Skeletal muscle tissue (tissue), 4 donors: ENCODE results near the gene TUBB1. TPM values are rescaled to one million over a fixed set of nuclear protein-coding genes. Genes with fewer than 3 reads are reported as not detected.
A peak's percentile ranks its signal among the peaks of the same experiment; 100 is the strongest.

Source experiments
- H3K27ac ChIP-seq: one replicate; pipeline ENCODE4 v1.7.0; 2013; ENCODE audit warnings: mild to moderate bottlenecking, low read depth, low read length, inconsistent platforms
- H3K27me3 ChIP-seq, 3 donors: one replicate each; pipeline ENCODE4 v1.7.0; 2013; ENCODE audit warnings: low read length in 3 of 3; ENCODE audit not compliant: control insufficient read depth in 3 of 3, insufficient read depth in 3 of 3
- H3K36me3 ChIP-seq, 3 donors: one replicate each; pipeline ENCODE4 v1.7.0; 2013; ENCODE audit warnings: low read length in 3 of 3; ENCODE audit not compliant: control insufficient read depth in 3 of 3, insufficient read depth in 3 of 3
- H3K4me1 ChIP-seq, 3 donors: one replicate each; pipeline ENCODE4 v1.7.0; 2013; ENCODE audit warnings: low read length in 3 of 3, mild to moderate bottlenecking in 3 of 3; ENCODE audit not compliant: control insufficient read depth in 3 of 3, insufficient read depth in 3 of 3
- H3K4me3 ChIP-seq, 3 donors: one replicate each; pipeline ENCODE4 v1.7.0; 2013; ENCODE audit warnings: low read length in 3 of 3
- H3K9ac ChIP-seq, 3 donors: one replicate each; pipeline ENCODE4 v1.7.0; 2013; ENCODE audit warnings: low read length in 3 of 3, mild to moderate bottlenecking in 3 of 3, moderate library complexity in 2 of 3, low read depth in 1 of 3
- H3K9me3 ChIP-seq, 3 donors: one replicate each; pipeline ENCODE4 v1.7.0; 2013; ENCODE audit warnings: low read length in 3 of 3; ENCODE audit not compliant: control insufficient read depth in 3 of 3
- total RNA-seq: library from RNA; depleted of rRNA; stranded (reverse); fragments of >200 nt; gene quantifications from one replicate; pipeline ENCODE4 v1.2.3, GENCODE V29; 2014
- donor health status: Osteomylitis.

Gene TUBB1
- total RNA-seq, 1 donor from 2014 or later: 1.0 TPM

GRCh38 chr20:59026904-59027740, 7.9 kb downstream of the TUBB1 start:
- Histone ChIP-seq H3K4me3 (no peak overlapping the region), H3K9ac (no peak overlapping the region), H3K9me3 (no peaks in the 10 kb centered on the region), H3K4me1 (peaks cover 21 to 41% (median 34%) of the 10 kb centered on the region in 3 donors), H3K27me3 (no peaks in the 10 kb centered on the region), H3K36me3 (peaks cover 32 to 66% (median 54%) of the 10 kb centered on the region in 3 donors), H3K27ac (no peak overlapping the region)

- H3K36me3 ChIP-seq: peaks cover 29 to 62% (median 51%) of the 10 kb centered on the region in 3 donors
- no peak overlapping the region for H3K4me3 ChIP-seq
These were observed 8.6 kb downstream of the TUBB1 start for GRCh38 chr20:59027741-59028320.

GRCh38 chr20:59028812-59029211, 9.6 kb downstream of the TUBB1 start:
- H3K36me3 ChIP-seq: peaks cover 21 to 58% (median 41%) of the 10 kb centered on the region in 3 donors

More at GRCh38 chr20:59027741-59028320, 8.6 kb downstream of the TUBB1 start:
- H3K9ac ChIP-seq: no peak overlapping the region
- no peaks in the 10 kb centered on the region for H3K27me3 ChIP-seq
- no peaks in the 10 kb centered on the region for H3K9me3 ChIP-seq
- H3K27ac ChIP-seq: no peak overlapping the region
- peaks cover 23 to 41% (median 37%) of the 10 kb centered on the region in 3 donors for H3K4me1 ChIP-seq

GRCh38 chr20:59030911-59031563, 11.8 kb downstream of the TUBB1 start:
- H3K27me3 ChIP-seq: no peaks in the 10 kb centered on the region
- H3K36me3 ChIP-seq: peaks cover 18 to 54% (median 37%) of the 10 kb centered on the region in 3 donors
- H3K9me3 ChIP-seq: no peaks in the 10 kb centered on the region
- peak overlapping the region; percentile 84 to 90 (median 89) for H3K4me3 ChIP-seq
- no peak overlapping the region for H3K27ac ChIP-seq
- peak overlapping the region; percentile 81 to 89 (median 88) for H3K9ac ChIP-seq
- peaks cover 26 to 32% (median 29%) of the 10 kb centered on the region in 3 donors for H3K4me1 ChIP-seq

More at GRCh38 chr20:59028812-59029211, 9.6 kb downstream of the TUBB1 start:
- Histone ChIP-seq H3K4me3 (no peak overlapping the region), H3K9me3 (no peaks in the 10 kb centered on the region), H3K27ac (no peak overlapping the region), H3K9ac (no peak overlapping the region), H3K27me3 (no peaks in the 10 kb centered on the region), H3K4me1 (peaks cover 26 to 41% (median 38%) of the 10 kb centered on the region in 3 donors)

GRCh38 chr20:59031564-59032022, 12.4 kb downstream of the TUBB1 start:
- Histone ChIP-seq H3K27ac (peak overlapping the region; percentile 82), H3K27me3 (no peaks in the 10 kb centered on the region), H3K4me1 (peaks cover 26 to 32% (median 29%) of the 10 kb centered on the region in 3 donors), H3K9ac (peak overlapping the region; percentile 81 to 89 (median 88)), H3K9me3 (no peaks in the 10 kb centered on the region), H3K4me3 (peak overlapping the region; percentile 84 to 90 (median 89)), H3K36me3 (peaks cover 21 to 55% (median 42%) of the 10 kb centered on the region in 3 donors)

- peaks cover 24 to 58% (median 46%) of the 10 kb centered on the region in 3 donors for H3K36me3 ChIP-seq
- H3K27ac ChIP-seq: peak within 1 kb of the TSS; percentile 82
- H3K9me3 ChIP-seq: no peaks in the 10 kb centered on the region
- H3K4me1 ChIP-seq: peaks cover 26 to 32% (median 29%) of the 10 kb centered on the region in 3 donors
- no peaks in the 10 kb centered on the region for H3K27me3 ChIP-seq
- peak within 1 kb of the TSS; percentile 84 to 90 (median 89) for H3K4me3 ChIP-seq
- peak within 1 kb of the TSS; percentile 88 to 89 (median 88) for H3K9ac ChIP-seq
These were observed 12.9 kb downstream of the TUBB1 start, which contains the start of gene ATP5F1E for GRCh38 chr20:59032023-59032712. ATP5F1E (minus strand) TSS chr20:59032335; CDS start chr20:59032251, 84 bp downstream.

GRCh38 chr20:59032713-59033059, 13.5 kb downstream of the TUBB1 start:
- peaks cover 26 to 31% (median 26%) of the 10 kb centered on the region in 3 donors for H3K4me1 ChIP-seq
- peak overlapping the region; percentile 80 to 88 (median 82) for H3K9ac ChIP-seq
- H3K27ac ChIP-seq: peak overlapping the region; percentile 82
- peaks cover 26 to 58% (median 47%) of the 10 kb centered on the region in 3 donors for H3K36me3 ChIP-seq
- no peaks in the 10 kb centered on the region for H3K9me3 ChIP-seq
- H3K4me3 ChIP-seq: peak overlapping the region; percentile 72 to 75 (median 73)
- no peaks in the 10 kb centered on the region for H3K27me3 ChIP-seq

GRCh38 chr20:59033093-59033492, 13.9 kb downstream of the TUBB1 start:
- H3K4me1 ChIP-seq: peaks cover 25 to 28% (median 26%) of the 10 kb centered on the region in 3 donors
- H3K9ac ChIP-seq: peak overlapping the region; percentile 80 to 88 (median 82)
- H3K9me3 ChIP-seq: no peaks in the 10 kb centered on the region
- no peaks in the 10 kb centered on the region for H3K27me3 ChIP-seq
- H3K4me3 ChIP-seq: peak overlapping the region; percentile 72 to 75 (median 73)
- H3K36me3 ChIP-seq: peaks cover 26 to 61% (median 49%) of the 10 kb centered on the region in 3 donors
- H3K27ac ChIP-seq: peak overlapping the region; percentile 82

GRCh38 chr20:59033616-59034165, 14.5 kb downstream of the TUBB1 start:
- H3K27ac ChIP-seq: no peak overlapping the region
- H3K9me3 ChIP-seq: no peaks in the 10 kb centered on the region
- peaks cover 24 to 28% (median 26%) of the 10 kb centered on the region in 3 donors for H3K4me1 ChIP-seq
- peaks cover 26 to 56% (median 46%) of the 10 kb centered on the region in 3 donors for H3K36me3 ChIP-seq
- H3K9ac ChIP-seq: no peak overlapping the region
- H3K4me3 ChIP-seq: no peak overlapping the region
- no peaks in the 10 kb centered on the region for H3K27me3 ChIP-seq
